Measurements from ENCODE around the gene CNIH3.

GRCh38 chr1:224774378-224774777, 158.3 kb downstream of the CNIH3 start:
- TF ChIP-seq CTCF (IDR thresholded peaks at IDR 0.05) (no peak), POLR2A (IDR thresholded peaks at IDR 0.05) (no peak)
